ENCODE results near the gene ERGIC3.

- no peak for TF ChIP-seq EP300 (IDR thresholded peaks at IDR 0.05; ENCODE audit: borderline replicate concordance)
- no peak for TF ChIP-seq RAD21 (IDR thresholded peaks at IDR 0.05; ENCODE audit: low read depth)
- TF ChIP-seq CREB1 (IDR thresholded peaks at IDR 0.05; ENCODE audit: low read depth): no peak
- TF ChIP-seq TCF12 (IDR thresholded peaks at IDR 0.05; ENCODE audit: low read depth): no peak
- TF ChIP-seq, protein P1, sequence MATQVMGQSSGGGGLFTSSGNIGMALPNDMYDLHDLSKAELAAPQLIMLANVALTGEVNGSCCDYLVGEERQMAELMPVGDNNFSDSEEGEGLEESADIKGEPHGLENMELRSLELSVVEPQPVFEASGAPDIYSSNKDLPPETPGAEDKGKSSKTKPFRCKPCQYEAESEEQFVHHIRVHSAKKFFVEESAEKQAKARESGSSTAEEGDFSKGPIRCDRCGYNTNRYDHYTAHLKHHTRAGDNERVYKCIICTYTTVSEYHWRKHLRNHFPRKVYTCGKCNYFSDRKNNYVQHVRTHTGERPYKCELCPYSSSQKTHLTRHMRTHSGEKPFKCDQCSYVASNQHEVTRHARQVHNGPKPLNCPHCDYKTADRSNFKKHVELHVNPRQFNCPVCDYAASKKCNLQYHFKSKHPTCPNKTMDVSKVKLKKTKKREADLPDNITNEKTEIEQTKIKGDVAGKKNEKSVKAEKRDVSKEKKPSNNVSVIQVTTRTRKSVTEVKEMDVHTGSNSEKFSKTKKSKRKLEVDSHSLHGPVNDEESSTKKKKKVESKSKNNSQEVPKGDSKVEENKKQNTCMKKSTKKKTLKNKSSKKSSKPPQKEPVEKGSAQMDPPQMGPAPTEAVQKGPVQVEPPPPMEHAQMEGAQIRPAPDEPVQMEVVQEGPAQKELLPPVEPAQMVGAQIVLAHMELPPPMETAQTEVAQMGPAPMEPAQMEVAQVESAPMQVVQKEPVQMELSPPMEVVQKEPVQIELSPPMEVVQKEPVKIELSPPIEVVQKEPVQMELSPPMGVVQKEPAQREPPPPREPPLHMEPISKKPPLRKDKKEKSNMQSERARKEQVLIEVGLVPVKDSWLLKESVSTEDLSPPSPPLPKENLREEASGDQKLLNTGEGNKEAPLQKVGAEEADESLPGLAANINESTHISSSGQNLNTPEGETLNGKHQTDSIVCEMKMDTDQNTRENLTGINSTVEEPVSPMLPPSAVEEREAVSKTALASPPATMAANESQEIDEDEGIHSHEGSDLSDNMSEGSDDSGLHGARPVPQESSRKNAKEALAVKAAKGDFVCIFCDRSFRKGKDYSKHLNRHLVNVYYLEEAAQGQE (IDR thresholded peaks at IDR 0.05; ENCODE audit: low read depth): no peak
- TF ChIP-seq MAX (IDR thresholded peaks at IDR 0.05): no peak
- TF ChIP-seq TAF1 (IDR thresholded peaks at IDR 0.05; ENCODE audit: low read depth): no peak
- TF ChIP-seq NFIC (IDR thresholded peaks at IDR 0.05): no peak
- TF ChIP-seq YY1 (IDR thresholded peaks at IDR 0.05; ENCODE audit: low read depth): no peak
- TF ChIP-seq CEBPB (IDR thresholded peaks at IDR 0.05): no peak
These were observed 37.3 kb downstream of the ERGIC3 start for GRCh38 chr20:35579196-35579595.
